NCI-H524 treated with DMSO at 0.1 percent for 48 hours (cell line): Measurements from ENCODE around the gene ELMOD1.
A peak's percentile ranks its signal among the peaks of the same experiment; 100 is the strongest.

ENCODE experiments used
- DNase-seq: peaks from one replicate; lab custom pipeline; 2025; lab: John Stamatoyannopoulos, UW

ELMOD1 gene

GRCh38 chr11:107688322-107688918 is 97.5 kb downstream of the ELMOD1 start:
- no peak for DNase-seq

GRCh38 chr11:107689317-107690202 is 98.6 kb downstream of the ELMOD1 start:
- DNase-seq, result peak; percentile 4

GRCh38 chr11:107691000-107691750 is 100.2 kb downstream of the ELMOD1 start:
- DNase-seq, result no peak

GRCh38 chr11:107695446-107695845 is 104.5 kb downstream of the ELMOD1 start:
- no peak for DNase-seq

- no peak for DNase-seq
Observed at GRCh38 chr11:107696140-107696539, 105.2 kb downstream of the ELMOD1 start.

- DNase-seq, result no peak
Observed at GRCh38 chr11:107697291-107697690, 106.3 kb downstream of the ELMOD1 start.

- no peak for DNase-seq
Observed at GRCh38 chr11:107699371-107700285, 108.7 kb downstream of the ELMOD1 start.

GRCh38 chr11:107702109-107702660 is 111.2 kb downstream of the ELMOD1 start:
- no peak for DNase-seq

GRCh38 chr11:107702723-107703122 is 111.8 kb downstream of the ELMOD1 start:
- DNase-seq, result no peak

- no peak for DNase-seq
Observed at GRCh38 chr11:107704451-107704850, 113.5 kb downstream of the ELMOD1 start.

- DNase-seq, result no peak
Observed at GRCh38 chr11:107705027-107705426, 114.1 kb downstream of the ELMOD1 start.

GRCh38 chr11:107706531-107706930 is 115.6 kb downstream of the ELMOD1 start:
- DNase-seq, result no peak

GRCh38 chr11:107707215-107707671 is 116.3 kb downstream of the ELMOD1 start:
- no peak for DNase-seq

GRCh38 chr11:107707807-107708206 is 116.9 kb downstream of the ELMOD1 start:
- no peak for DNase-seq

GRCh38 chr11:107708792-107709191 is 117.8 kb downstream of the ELMOD1 start:
- DNase-seq, result no peak

GRCh38 chr11:107710301-107710700 is 119.4 kb downstream of the ELMOD1 start:
- no peak for DNase-seq

- no peak for DNase-seq
Observed at GRCh38 chr11:107711861-107712755, 121.2 kb downstream of the ELMOD1 start, which contains the start of gene SLN. SLN (minus strand) TSS chr11:107712056.

- peak; percentile 90 for DNase-seq
Observed at GRCh38 chr11:107713009-107713408, 122.1 kb downstream of the ELMOD1 start.
